ENCODE results near the gene NEK1.
"Not testable (repeated sequence)": the region's sequence is repeated elsewhere in the genome, so short reads cannot be mapped to it uniquely, and the experiment has no call there.

NEK1 gene

GRCh38 chr4:169557061-169557636 lies 55.2 kb downstream of the NEK1 start:
- H3K36me3 ChIP-seq (ENCODE audit: low read length) = peaks cover 20% of the 10 kb centered on the region
- no peaks in the 10 kb centered on the region for H3F3A ChIP-seq (ENCODE audit: insufficient read depth)
- H3K4me3 ChIP-seq (ENCODE audit: insufficient read depth, low read length, poor library complexity, severe bottlenecking) = no peak overlapping the region
- H3K27ac ChIP-seq (ENCODE audit: low read depth, low read length) = no peak overlapping the region
- no peaks in the 10 kb centered on the region for H4K20me1 ChIP-seq (ENCODE audit: low read depth, low read length)
- H3K9me2 ChIP-seq (replicated peaks; ENCODE audit: insufficient read depth, low read length) = no peaks in the 10 kb centered on the region
- H3K9ac ChIP-seq (ENCODE audit: low read length) = no peak overlapping the region
- H3K27me3 ChIP-seq (ENCODE audit: low read length) = no peaks in the 10 kb centered on the region
- H3K79me2 ChIP-seq (ENCODE audit: insufficient read depth, low read length) = no peaks in the 10 kb centered on the region
- H2AFZ ChIP-seq (ENCODE audit: low read depth, low read length, severe bottlenecking) = no peak overlapping the region
- H3K4me2 ChIP-seq (ENCODE audit: low read depth, low read length, poor library complexity, severe bottlenecking) = no peak overlapping the region
- TF ChIP-seq EZH2phosphoT487 (conservative IDR thresholded peaks at IDR 0.05; ENCODE audit: low read length) = no peak
- no peak for TF ChIP-seq CTCF (IDR thresholded peaks at IDR 0.05; ENCODE audit: insufficient read depth, low read length, poor library complexity, severe bottlenecking)
- no peaks in the 10 kb centered on the region for H3K9me3 ChIP-seq (ENCODE audit: insufficient read depth, low read length)

- not testable (repeated sequence) for H3K79me2 ChIP-seq (ENCODE audit: insufficient read depth, low read length); H3K4me3 ChIP-seq (ENCODE audit: insufficient read depth, low read length, poor library complexity, severe bottlenecking); H3K27ac ChIP-seq (ENCODE audit: low read depth, low read length); H3K4me2 ChIP-seq (ENCODE audit: low read depth, low read length, poor library complexity, severe bottlenecking); H3K9ac ChIP-seq (ENCODE audit: low read length); H3K27me3 ChIP-seq (ENCODE audit: low read length); H3K9me2 ChIP-seq (replicated peaks; ENCODE audit: insufficient read depth, low read length); H3K36me3 ChIP-seq (ENCODE audit: low read length); H2AFZ ChIP-seq (ENCODE audit: low read depth, low read length, severe bottlenecking); H4K20me1 ChIP-seq (ENCODE audit: low read depth, low read length); H3F3A ChIP-seq (ENCODE audit: insufficient read depth); H3K9me3 ChIP-seq (ENCODE audit: insufficient read depth, low read length)
Measured at GRCh38 chr4:169546548-169546947, 65.8 kb downstream of the NEK1 start.

GRCh38 chr4:169540774-169541173 lies 71.6 kb downstream of the NEK1 start:
- no peak overlapping the region for H2AFZ ChIP-seq (ENCODE audit: low read depth, low read length, severe bottlenecking)
- H3K36me3 ChIP-seq (ENCODE audit: low read length) = peaks cover 10% of the 10 kb centered on the region; the same call in 1 of the 2 replicates
- TF ChIP-seq EZH2phosphoT487 (conservative IDR thresholded peaks at IDR 0.05; ENCODE audit: low read length) (no peak), CTCF (IDR thresholded peaks at IDR 0.05; ENCODE audit: insufficient read depth, low read length, poor library complexity, severe bottlenecking) (no peak)
- H3K9me3 ChIP-seq (ENCODE audit: insufficient read depth, low read length) = no peaks in the 10 kb centered on the region
- no peaks in the 10 kb centered on the region for H4K20me1 ChIP-seq (ENCODE audit: low read depth, low read length)
- H3K4me2 ChIP-seq (ENCODE audit: low read depth, low read length, poor library complexity, severe bottlenecking) = no peak overlapping the region
- H3K27ac ChIP-seq (ENCODE audit: low read depth, low read length) = no peak overlapping the region
- no peaks in the 10 kb centered on the region for H3F3A ChIP-seq (ENCODE audit: insufficient read depth)
- H3K9me2 ChIP-seq (replicated peaks; ENCODE audit: insufficient read depth, low read length) = no peaks in the 10 kb centered on the region
- no peak overlapping the region for H3K4me3 ChIP-seq (ENCODE audit: insufficient read depth, low read length, poor library complexity, severe bottlenecking)
- H3K9ac ChIP-seq (ENCODE audit: low read length) = no peak overlapping the region
- H3K79me2 ChIP-seq (ENCODE audit: insufficient read depth, low read length) = no peaks in the 10 kb centered on the region
- no peaks in the 10 kb centered on the region for H3K27me3 ChIP-seq (ENCODE audit: low read length)

GRCh38 chr4:169530048-169530447 lies 82.3 kb downstream of the NEK1 start:
- Histone ChIP-seq H3K9me3 (ENCODE audit: insufficient read depth, low read length) (no peaks in the 10 kb centered on the region), H4K20me1 (ENCODE audit: low read depth, low read length) (no peaks in the 10 kb centered on the region), H3F3A (ENCODE audit: insufficient read depth) (no peaks in the 10 kb centered on the region), H3K79me2 (ENCODE audit: insufficient read depth, low read length) (no peaks in the 10 kb centered on the region), H3K4me2 (ENCODE audit: low read depth, low read length, poor library complexity, severe bottlenecking) (no peak overlapping the region), H3K27me3 (ENCODE audit: low read length) (no peaks in the 10 kb centered on the region), H3K9ac (ENCODE audit: low read length) (no peak overlapping the region), H2AFZ (ENCODE audit: low read depth, low read length, severe bottlenecking) (no peak overlapping the region), H3K36me3 (ENCODE audit: low read length) (peaks cover 10% of the 10 kb centered on the region; the same call in 1 of the 2 replicates), H3K27ac (ENCODE audit: low read depth, low read length) (no peak overlapping the region), H3K4me3 (ENCODE audit: insufficient read depth, low read length, poor library complexity, severe bottlenecking) (no peak overlapping the region), H3K9me2 (replicated peaks; ENCODE audit: insufficient read depth, low read length) (no peaks in the 10 kb centered on the region)
- TF ChIP-seq CTCF (IDR thresholded peaks at IDR 0.05; ENCODE audit: insufficient read depth, low read length, poor library complexity, severe bottlenecking) = no peak
- no peak for TF ChIP-seq EZH2phosphoT487 (conservative IDR thresholded peaks at IDR 0.05; ENCODE audit: low read length)
